AG10803 (cell line): ENCODE measurements around the gene CDA.

Experiments used
- DNase-seq: peaks from one replicate; pipeline ENCODE4 v3.0.0; 2010; ENCODE audit warnings: low read depth
- H3K4me3 ChIP-seq: 2 replicates; pipeline ENCODE4 v1.5.1; 2011; ENCODE audit warnings: mild to moderate bottlenecking, low read length, control low read depth
- TF ChIP-seq, protein P1 (sequence below): conservative IDR thresholded peaks from 2 replicates; pipeline ENCODE4 v1.5.1; 2011; ENCODE audit warnings: mild to moderate bottlenecking, low read length, control low read depth, inconsistent platforms

Gene CDA

GRCh38 chr1:20615946-20616846 is 27.3 kb downstream of the CDA start:
- H3K4me3 ChIP-seq: peak overlapping the region; percentile 9; the same call in 1 of the 2 replicates
- DNase-seq: peak; percentile 18
- TF ChIP-seq, protein P1, sequence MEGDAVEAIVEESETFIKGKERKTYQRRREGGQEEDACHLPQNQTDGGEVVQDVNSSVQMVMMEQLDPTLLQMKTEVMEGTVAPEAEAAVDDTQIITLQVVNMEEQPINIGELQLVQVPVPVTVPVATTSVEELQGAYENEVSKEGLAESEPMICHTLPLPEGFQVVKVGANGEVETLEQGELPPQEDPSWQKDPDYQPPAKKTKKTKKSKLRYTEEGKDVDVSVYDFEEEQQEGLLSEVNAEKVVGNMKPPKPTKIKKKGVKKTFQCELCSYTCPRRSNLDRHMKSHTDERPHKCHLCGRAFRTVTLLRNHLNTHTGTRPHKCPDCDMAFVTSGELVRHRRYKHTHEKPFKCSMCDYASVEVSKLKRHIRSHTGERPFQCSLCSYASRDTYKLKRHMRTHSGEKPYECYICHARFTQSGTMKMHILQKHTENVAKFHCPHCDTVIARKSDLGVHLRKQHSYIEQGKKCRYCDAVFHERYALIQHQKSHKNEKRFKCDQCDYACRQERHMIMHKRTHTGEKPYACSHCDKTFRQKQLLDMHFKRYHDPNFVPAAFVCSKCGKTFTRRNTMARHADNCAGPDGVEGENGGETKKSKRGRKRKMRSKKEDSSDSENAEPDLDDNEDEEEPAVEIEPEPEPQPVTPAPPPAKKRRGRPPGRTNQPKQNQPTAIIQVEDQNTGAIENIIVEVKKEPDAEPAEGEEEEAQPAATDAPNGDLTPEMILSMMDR: no peak

DNA sequence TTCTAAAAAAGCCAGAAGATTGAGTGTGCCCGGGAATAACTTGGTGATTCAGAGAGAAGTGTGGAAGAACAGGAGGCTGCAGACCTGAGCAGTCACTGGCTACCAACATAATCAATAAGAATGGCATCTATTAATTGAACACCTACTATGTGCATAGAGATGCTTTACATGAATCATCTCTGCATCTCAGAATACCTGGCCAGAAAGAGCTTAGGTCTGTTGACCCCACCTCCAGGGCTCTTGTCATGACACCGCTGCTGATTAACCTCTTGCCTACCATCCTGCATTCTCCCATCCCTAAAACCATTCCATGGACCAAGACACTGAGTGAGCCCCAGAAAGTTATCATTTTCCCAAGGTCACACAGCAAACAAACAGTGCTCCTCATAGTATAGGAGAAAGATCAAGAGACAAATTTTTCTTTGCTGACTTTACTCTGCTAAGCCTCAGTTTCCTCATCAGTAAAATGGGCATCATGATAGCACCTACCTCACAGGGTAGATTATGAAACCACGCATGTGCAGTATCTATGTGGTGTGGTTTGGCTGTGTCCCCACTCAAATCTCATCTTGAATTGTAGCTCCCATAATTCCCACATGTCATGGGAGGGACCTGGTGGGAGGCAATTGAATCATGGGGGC is 28.1 kb downstream of the CDA start:
- H3K4me3 ChIP-seq: no peak overlapping the region
- TF ChIP-seq, protein P1: no peak
- no peak for DNase-seq

DNA sequence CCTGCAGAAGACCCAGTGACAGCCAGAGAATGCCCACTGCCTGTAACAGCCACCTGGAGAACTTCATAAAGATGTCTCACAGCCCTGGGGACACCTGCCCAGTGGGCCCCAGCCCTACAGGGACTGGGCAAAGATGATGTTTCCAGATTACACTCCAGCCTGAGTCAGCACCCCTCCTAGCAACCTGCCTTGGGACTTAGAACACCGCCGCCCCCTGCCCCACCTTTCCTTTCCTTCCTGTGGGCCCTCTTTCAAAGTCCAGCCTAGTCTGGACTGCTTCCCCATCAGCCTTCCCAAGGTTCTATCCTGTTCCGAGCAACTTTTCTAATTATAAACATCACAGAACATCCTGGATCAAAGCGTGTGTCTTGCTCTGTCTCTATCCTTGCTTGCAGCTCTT is 29.7 kb downstream of the CDA start:
- TF ChIP-seq, protein P1: no peak
- DNase-seq: no peak
- no peak overlapping the region for H3K4me3 ChIP-seq

DNA sequence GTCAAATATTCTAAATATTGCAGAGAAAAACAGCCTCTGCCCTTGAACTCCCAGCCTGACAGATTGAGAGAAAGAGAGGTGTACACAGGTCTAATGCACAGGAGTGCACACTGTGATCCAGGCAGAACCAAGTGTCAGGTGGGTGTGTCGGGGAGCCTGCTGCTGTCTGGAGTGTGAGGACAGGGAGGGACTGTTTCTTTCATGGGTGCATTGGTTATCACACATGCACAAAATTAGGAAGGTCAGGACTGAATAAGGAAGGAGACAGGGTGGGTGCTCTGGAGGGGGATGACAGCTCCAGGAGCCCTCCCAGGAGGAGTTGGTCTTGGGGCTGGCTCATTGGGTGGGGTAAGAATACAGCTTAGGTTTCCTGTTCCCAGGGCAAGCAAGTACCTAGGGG is 31.1 kb downstream of the CDA start:
- TF ChIP-seq, protein P1: no peak
- DNase-seq: no peak
- H3K4me3 ChIP-seq: no peak overlapping the region

- TF ChIP-seq, protein P1: no peak
- no peak overlapping the region for H3K4me3 ChIP-seq
- no peak for DNase-seq
Measured at GRCh38 chr1:20621012-20621411, 32.1 kb downstream of the CDA start.

GRCh38 chr1:20624709-20625108 is 35.8 kb downstream of the CDA start:
- H3K4me3 ChIP-seq: no peak overlapping the region
- TF ChIP-seq, protein P1: no peak
- no peak for DNase-seq
